KMS-11 (cell line): ENCODE data around the gene GNAT1.

Source experiments
- H2AFZ ChIP-seq: fragments of 200-600 bp; sonication (generic); 2 replicates; pipeline ENCODE4 v1.6.1; 2016; ENCODE audit warnings: antibody characterized with exemption, mixed run types, low read depth
- H3K27ac ChIP-seq: fragments of 200-600 bp; sonication (generic); 2 replicates; pipeline ENCODE4 v1.6.1; 2016; ENCODE audit warnings: mild to moderate bottlenecking, mixed run types
- H3K27me3 ChIP-seq: fragments of 200-600 bp; sonication (generic); 2 replicates; pipeline ENCODE4 v1.6.1; 2017; ENCODE audit warnings: mild to moderate bottlenecking, low read depth, mixed run types, moderate library complexity; ENCODE audit not compliant: insufficient read depth
- H3K36me3 ChIP-seq: fragments of 200-600 bp; sonication (generic); 2 replicates; pipeline ENCODE4 v1.6.1; 2017; ENCODE audit warnings: mild to moderate bottlenecking, mixed run types; ENCODE audit not compliant: insufficient read depth
- H3K4me1 ChIP-seq: fragments of 200-600 bp; sonication (generic); 2 replicates; pipeline ENCODE4 v1.6.1; 2016; ENCODE audit warnings: mild to moderate bottlenecking, low read depth, mixed run types; ENCODE audit not compliant: poor library complexity, severe bottlenecking
- H3K4me2 ChIP-seq: fragments of 200-600 bp; sonication (generic); 2 replicates; pipeline ENCODE4 v1.7.0; 2016; ENCODE audit warnings: mild to moderate bottlenecking, mixed run types
- H3K4me3 ChIP-seq: fragments of 200-600 bp; sonication (generic); IDR thresholded peaks from 2 replicates; pipeline ENCODE4 v1.6.1; 2017; ENCODE audit warnings: low read depth, low read length, mixed read lengths; ENCODE audit not compliant: insufficient read depth
- H3K79me2 ChIP-seq: fragments of 200-600 bp; sonication (generic); 2 replicates; pipeline ENCODE4 v1.6.1; 2016; ENCODE audit warnings: low read depth, mixed run types; ENCODE audit not compliant: insufficient read depth
- H3K9ac ChIP-seq: fragments of 200-600 bp; sonication (generic); 2 replicates; pipeline ENCODE4 v1.6.1; 2016; ENCODE audit warnings: mild to moderate bottlenecking, mixed run types
- H4K20me1 ChIP-seq: fragments of 200-600 bp; sonication (generic); 2 replicates; pipeline ENCODE4 v1.6.1; 2016; ENCODE audit warnings: mild to moderate bottlenecking, mixed run types; ENCODE audit not compliant: insufficient read depth
- TF ChIP-seq, protein P1 (sequence below): fragments of 200-600 bp; sonication (generic); conservative IDR thresholded peaks from 2 replicates; pipeline ENCODE4 v1.6.1; 2017; ENCODE audit warnings: low read depth, mild to moderate bottlenecking, antibody characterized with exemption, low read length, moderate library complexity, mixed read lengths

The GNAT1 gene

DNA sequence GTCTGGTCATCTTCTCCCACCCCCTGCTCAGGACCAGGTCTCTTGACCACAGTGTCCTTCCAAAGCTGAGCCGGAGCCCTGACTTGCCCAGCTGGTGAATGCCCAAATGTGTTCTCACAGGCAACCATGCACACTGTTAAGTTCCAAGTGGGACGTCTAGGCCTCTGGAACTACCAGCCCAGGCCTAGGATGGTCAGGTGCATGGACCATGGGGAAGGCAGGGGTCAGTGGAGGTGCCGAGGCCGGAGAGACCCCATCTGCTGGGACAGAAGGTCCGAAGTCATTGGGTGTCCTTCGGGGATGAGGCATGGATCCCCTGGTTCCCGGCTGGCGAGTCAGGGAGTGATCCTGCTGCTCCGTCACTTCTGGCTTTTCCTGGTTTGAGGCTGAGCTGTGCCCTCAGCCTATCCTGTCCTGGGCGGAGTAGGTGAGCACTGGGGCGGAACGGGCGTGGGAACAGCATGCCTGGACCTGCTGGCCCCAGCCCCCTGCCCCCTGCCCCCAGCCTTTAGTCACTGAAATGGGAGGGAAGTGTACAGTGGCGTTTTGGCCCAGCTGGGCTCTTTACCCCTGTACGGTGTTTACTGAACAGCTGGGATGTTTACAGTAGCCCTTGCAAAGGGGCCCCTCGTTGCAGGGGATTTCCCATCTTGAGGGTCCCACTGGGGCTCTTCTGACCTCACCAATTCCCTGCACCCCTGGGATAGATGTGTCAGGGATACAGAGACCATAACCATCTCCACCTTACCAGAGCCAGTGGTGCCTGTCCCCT lies 24.2 kb upstream of the GNAT1 start:
- Histone ChIP-seq H4K20me1 (no peaks in the 10 kb centered on the region), H3K36me3 (no peaks in the 10 kb centered on the region), H3K4me3 (no peak overlapping the region), H3K4me2 (no peak overlapping the region), H2AFZ (no peak overlapping the region), H3K27ac (no peak overlapping the region), H3K4me1 (no peaks in the 10 kb centered on the region), H3K9ac (no peak overlapping the region), H3K27me3 (peaks cover 5% of the 10 kb centered on the region; the same call in 1 of the 2 replicates), H3K79me2 (no peaks in the 10 kb centered on the region)
- TF ChIP-seq, protein P1, sequence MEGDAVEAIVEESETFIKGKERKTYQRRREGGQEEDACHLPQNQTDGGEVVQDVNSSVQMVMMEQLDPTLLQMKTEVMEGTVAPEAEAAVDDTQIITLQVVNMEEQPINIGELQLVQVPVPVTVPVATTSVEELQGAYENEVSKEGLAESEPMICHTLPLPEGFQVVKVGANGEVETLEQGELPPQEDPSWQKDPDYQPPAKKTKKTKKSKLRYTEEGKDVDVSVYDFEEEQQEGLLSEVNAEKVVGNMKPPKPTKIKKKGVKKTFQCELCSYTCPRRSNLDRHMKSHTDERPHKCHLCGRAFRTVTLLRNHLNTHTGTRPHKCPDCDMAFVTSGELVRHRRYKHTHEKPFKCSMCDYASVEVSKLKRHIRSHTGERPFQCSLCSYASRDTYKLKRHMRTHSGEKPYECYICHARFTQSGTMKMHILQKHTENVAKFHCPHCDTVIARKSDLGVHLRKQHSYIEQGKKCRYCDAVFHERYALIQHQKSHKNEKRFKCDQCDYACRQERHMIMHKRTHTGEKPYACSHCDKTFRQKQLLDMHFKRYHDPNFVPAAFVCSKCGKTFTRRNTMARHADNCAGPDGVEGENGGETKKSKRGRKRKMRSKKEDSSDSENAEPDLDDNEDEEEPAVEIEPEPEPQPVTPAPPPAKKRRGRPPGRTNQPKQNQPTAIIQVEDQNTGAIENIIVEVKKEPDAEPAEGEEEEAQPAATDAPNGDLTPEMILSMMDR, result no peak

DNA sequence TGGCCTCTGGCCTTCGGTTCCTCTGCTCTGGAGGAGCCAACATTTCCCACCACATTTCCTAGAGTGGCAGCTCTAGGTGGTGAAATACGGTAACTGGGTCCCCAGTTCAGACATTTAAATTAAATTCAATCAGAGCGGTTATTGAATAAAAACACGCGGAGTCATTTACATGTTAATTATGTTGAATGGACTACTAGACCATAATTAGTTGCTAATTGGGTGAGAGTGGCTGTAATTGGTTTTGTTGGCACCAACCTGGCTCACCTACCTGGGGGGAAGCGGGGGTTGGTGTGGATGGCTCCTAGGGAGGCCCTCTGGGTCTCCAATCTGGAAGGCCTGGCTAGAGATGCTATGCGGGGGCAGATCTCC lies 23.6 kb upstream of the GNAT1 start:
- H3K9ac ChIP-seq, result no peak overlapping the region
- no peak overlapping the region for H3K4me2 ChIP-seq
- TF ChIP-seq, protein P1, result no peak
- H4K20me1 ChIP-seq, result no peaks in the 10 kb centered on the region
- no peak overlapping the region for H2AFZ ChIP-seq
- no peak overlapping the region for H3K4me3 ChIP-seq
- H3K36me3 ChIP-seq, result no peaks in the 10 kb centered on the region
- no peak overlapping the region for H3K27ac ChIP-seq
- H3K79me2 ChIP-seq, result no peaks in the 10 kb centered on the region
- H3K4me1 ChIP-seq, result no peaks in the 10 kb centered on the region
- H3K27me3 ChIP-seq, result peaks cover 2% of the 10 kb centered on the region; the same call in 1 of the 2 replicates

DNA sequence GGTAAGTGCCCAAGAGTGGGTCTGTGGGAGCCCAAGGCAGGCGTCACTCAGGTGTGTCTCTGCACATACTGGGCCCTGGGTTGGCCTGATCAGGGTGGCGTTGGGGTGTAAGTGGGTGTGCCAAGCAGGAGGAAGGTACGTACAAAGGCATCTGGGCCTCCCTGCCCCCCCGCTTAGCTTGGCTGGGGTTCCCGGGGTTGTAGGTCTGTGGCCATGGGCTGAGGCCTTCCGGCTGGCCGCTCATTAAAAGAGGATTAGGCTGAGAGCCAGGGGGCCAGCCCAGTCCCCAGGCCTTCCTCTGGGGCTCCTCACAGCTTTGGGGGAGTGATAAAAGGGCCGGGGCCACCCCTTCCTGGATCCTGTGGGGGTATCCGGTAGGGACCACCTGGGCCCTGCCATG lies 23.0 kb upstream of the GNAT1 start:
- Histone ChIP-seq H3K9ac (no peak overlapping the region), H4K20me1 (no peaks in the 10 kb centered on the region), H3K27me3 (peaks cover 5% of the 10 kb centered on the region; the same call in 1 of the 2 replicates), H3K79me2 (no peaks in the 10 kb centered on the region), H3K4me1 (no peaks in the 10 kb centered on the region), H3K36me3 (no peaks in the 10 kb centered on the region), H3K27ac (no peak overlapping the region), H3K4me3 (no peak overlapping the region), H2AFZ (no peak overlapping the region), H3K4me2 (no peak overlapping the region)
- TF ChIP-seq, protein P1, result no peak

DNA sequence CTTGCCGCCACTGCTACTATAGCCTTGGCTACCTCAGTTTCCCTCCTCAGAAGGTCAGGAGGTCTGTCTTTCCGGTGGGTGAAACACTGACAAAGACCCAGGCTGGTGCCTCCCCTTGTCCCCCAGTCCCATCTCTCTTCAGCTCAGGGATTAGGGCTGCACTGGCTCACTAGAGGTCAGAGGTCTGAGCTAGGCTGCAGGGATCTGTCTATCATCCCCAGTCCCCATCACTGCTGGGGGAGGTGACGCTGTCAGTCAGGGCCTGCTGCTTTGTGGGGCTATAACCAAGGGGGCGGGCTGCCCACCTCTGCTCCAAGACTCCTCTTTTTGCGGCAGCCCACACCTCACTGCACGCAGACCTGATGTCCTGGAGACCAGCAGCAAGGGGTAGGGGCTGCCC lies 22.6 kb upstream of the GNAT1 start:
- Histone ChIP-seq H3K36me3 (no peaks in the 10 kb centered on the region), H3K27me3 (peaks cover 6% of the 10 kb centered on the region; the same call in 1 of the 2 replicates), H3K9ac (no peak overlapping the region), H4K20me1 (no peaks in the 10 kb centered on the region), H3K4me2 (no peak overlapping the region), H3K79me2 (no peaks in the 10 kb centered on the region), H3K4me3 (no peak overlapping the region), H2AFZ (no peak overlapping the region), H3K27ac (no peak overlapping the region), H3K4me1 (no peaks in the 10 kb centered on the region)
- TF ChIP-seq, protein P1, result no peak
